Omental fat pad (tissue), 4 donors: ENCODE measurements around the gene SHOC2. TPM values are rescaled to one million over a fixed set of nuclear protein-coding genes. Genes with fewer than 3 reads are reported as not detected.

Experiments
- ATAC-seq: fragments of 150-250 bp; one replicate; pipeline ENCODE4 v1.9.1; 2016; ENCODE audit warnings: mild to moderate bottlenecking, moderate library complexity; ENCODE audit not compliant: low FRiP score
- DNase-seq: peaks from one replicate; pipeline ENCODE4 v3.0.0-alpha.2; 2019; ENCODE audit warnings: low spot score
- CTCF ChIP-seq, 3 donors: fragments of 450-650 bp; IDR thresholded peaks; one replicate each; pipeline ENCODE4 v1.5.1; 2016 to 2017; ENCODE audit warnings: antibody characterized with exemption in 3 of 3, mild to moderate bottlenecking in 3 of 3, moderate library complexity in 2 of 3
- total RNA-seq, 4 donors: library from RNA; depleted of rRNA; stranded (reverse); fragments of >200 nt; gene quantifications; one replicate each; pipeline ENCODE4 v1.1.0, GENCODE V29; 2016

SHOC2 gene
- total RNA-seq, 4 donors from 2014 or later: 52.4 to 73.6 (median 67.6) TPM

GRCh38 chr10:110995301-110995700, 75.9 kb downstream of the SHOC2 start:
- DNase-seq (no peak), ATAC-seq (no peak)
- no peak for TF ChIP-seq CTCF (IDR thresholded peaks at IDR 0.05)

GRCh38 chr10:110996256-110996655, 76.9 kb downstream of the SHOC2 start:
- ATAC-seq (no peak), DNase-seq (no peak)
- no peak for TF ChIP-seq CTCF (IDR thresholded peaks at IDR 0.05)

GRCh38 chr10:111004016-111004415, 84.6 kb downstream of the SHOC2 start:
- no peak for ATAC-seq
- DNase-seq: no peak

GRCh38 chr10:111007486-111007885, 88.1 kb downstream of the SHOC2 start:
- DNase-seq: no peak
- ATAC-seq: no peak
- TF ChIP-seq CTCF (IDR thresholded peaks at IDR 0.05): no peak

More at GRCh38 chr10:111004016-111004415, 84.6 kb downstream of the SHOC2 start:
- no peak for TF ChIP-seq CTCF (IDR thresholded peaks at IDR 0.05)

DNA sequence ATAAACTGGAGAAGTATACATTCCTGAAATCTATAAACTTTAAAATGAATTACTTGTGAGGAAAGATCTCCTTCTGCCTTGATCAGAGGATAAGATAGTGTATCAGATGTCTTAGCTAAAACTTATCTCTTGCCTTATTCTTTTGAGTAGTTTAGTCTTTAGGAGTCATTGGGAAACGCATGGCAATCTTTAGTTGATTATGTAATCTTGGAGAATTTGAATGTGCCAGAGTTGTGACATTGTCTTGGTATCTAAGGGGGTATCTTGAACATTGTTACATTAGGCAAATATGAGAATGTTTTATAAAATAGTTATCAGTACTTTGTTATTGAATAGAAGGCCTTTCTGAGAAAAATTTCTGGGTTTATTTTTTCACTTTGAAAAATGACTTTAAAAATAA, 95.8 kb downstream of the SHOC2 start:
- DNase-seq (no peak), ATAC-seq (no peak)
- no peak for TF ChIP-seq CTCF (IDR thresholded peaks at IDR 0.05)

- ATAC-seq (no peak), DNase-seq (no peak)
- TF ChIP-seq CTCF (IDR thresholded peaks at IDR 0.05): no peak
These were observed 97.7 kb downstream of the SHOC2 start for GRCh38 chr10:111017098-111017497.

- DNase-seq (no peak), ATAC-seq (no peak)
- no peak for TF ChIP-seq CTCF (IDR thresholded peaks at IDR 0.05)
These were observed 98.6 kb downstream of the SHOC2 start for GRCh38 chr10:111018021-111018420.
